Endothelial cell of umbilical vein (primary cell): ENCODE results near the gene WBP4.

ENCODE experiments used
- GATA2 ChIP-seq: IDR thresholded peaks from 2 replicates; pipeline ENCODE4 v1.7.0; 2011; ENCODE audit warnings: low read depth, mild to moderate bottlenecking, moderate library complexity, mixed read lengths, low read length; ENCODE audit not compliant: insufficient read length, insufficient read depth
- TF ChIP-seq, protein P1 (sequence below), 2 donors: IDR thresholded peaks; 1 replicate in 1 of 2; 2 replicates in 1 of 2; pipeline ENCODE4 v1.5.1; 2011; ENCODE audit warnings: low read length in 2 of 2, mild to moderate bottlenecking in 2 of 2, moderate library complexity in 2 of 2, control low read depth in 1 of 2, inconsistent platforms in 1 of 2, low read depth in 1 of 2; ENCODE audit not compliant: insufficient read depth in 1 of 2; ENCODE audit errors: extremely low read depth in 1 of 2

DNA sequence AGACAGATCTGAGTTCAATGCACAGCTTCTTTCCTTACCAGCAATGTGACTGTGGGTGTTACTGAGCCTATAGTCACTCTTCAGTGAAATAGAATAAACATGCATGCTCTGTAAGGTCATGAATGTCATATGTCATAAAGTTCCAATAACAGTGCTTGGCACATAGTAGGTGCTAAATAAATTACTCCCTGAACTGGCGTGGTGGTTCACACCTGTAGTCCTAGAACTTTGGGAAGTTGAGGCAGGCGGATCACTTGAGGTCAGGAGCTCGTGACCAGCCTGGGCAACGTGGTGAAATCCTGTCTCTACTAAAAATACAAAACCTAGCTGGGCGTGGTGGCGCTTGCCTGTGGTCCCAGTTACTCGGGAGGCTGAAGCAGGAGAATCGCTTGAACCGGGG, 13.2 kb downstream of the WBP4 start:
- TF ChIP-seq, protein P1, sequence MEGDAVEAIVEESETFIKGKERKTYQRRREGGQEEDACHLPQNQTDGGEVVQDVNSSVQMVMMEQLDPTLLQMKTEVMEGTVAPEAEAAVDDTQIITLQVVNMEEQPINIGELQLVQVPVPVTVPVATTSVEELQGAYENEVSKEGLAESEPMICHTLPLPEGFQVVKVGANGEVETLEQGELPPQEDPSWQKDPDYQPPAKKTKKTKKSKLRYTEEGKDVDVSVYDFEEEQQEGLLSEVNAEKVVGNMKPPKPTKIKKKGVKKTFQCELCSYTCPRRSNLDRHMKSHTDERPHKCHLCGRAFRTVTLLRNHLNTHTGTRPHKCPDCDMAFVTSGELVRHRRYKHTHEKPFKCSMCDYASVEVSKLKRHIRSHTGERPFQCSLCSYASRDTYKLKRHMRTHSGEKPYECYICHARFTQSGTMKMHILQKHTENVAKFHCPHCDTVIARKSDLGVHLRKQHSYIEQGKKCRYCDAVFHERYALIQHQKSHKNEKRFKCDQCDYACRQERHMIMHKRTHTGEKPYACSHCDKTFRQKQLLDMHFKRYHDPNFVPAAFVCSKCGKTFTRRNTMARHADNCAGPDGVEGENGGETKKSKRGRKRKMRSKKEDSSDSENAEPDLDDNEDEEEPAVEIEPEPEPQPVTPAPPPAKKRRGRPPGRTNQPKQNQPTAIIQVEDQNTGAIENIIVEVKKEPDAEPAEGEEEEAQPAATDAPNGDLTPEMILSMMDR (IDR thresholded peaks at IDR 0.05; ENCODE audit: extremely low read depth in 1 of 2, insufficient read depth in 1 of 2, low read depth in 1 of 2, low read length in 2 of 2), result no peak
- no peak for TF ChIP-seq GATA2
